ENCODE results near the gene NLRP9.

The NLRP9 gene

GRCh38 chr19:55687281-55688201 is 50.7 kb downstream of the NLRP9 start:
- no peak for DNase-seq (ENCODE audit: low read depth)

GRCh38 chr19:55686311-55687050 is 51.7 kb downstream of the NLRP9 start:
- DNase-seq (ENCODE audit: low read depth) = no peak

DNA sequence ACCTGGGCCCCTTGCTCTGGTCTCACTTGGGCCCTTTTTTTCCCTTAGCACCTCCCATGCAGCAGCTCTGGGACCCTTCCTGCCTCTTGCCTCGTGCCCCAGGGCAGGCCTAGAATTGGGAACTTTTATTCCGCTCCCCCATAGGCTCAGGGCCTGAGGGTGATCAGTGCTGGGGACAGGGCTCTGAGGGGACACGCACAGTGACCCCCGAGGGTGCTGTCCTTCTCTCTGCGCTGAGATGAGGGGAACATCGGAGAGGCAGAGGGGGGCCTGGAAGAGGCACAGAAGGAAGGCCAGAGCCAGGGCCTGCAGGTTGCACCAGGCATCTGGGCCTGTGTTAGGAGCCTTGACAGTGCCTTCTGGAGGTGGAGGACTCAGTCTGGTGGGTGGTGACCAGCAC is 52.4 kb downstream of the NLRP9 start:
- no peak for DNase-seq (ENCODE audit: low read depth)

- DNase-seq (ENCODE audit: low read depth) = no peak
Observed at GRCh38 chr19:55684946-55685681, 53.1 kb downstream of the NLRP9 start.

DNA sequence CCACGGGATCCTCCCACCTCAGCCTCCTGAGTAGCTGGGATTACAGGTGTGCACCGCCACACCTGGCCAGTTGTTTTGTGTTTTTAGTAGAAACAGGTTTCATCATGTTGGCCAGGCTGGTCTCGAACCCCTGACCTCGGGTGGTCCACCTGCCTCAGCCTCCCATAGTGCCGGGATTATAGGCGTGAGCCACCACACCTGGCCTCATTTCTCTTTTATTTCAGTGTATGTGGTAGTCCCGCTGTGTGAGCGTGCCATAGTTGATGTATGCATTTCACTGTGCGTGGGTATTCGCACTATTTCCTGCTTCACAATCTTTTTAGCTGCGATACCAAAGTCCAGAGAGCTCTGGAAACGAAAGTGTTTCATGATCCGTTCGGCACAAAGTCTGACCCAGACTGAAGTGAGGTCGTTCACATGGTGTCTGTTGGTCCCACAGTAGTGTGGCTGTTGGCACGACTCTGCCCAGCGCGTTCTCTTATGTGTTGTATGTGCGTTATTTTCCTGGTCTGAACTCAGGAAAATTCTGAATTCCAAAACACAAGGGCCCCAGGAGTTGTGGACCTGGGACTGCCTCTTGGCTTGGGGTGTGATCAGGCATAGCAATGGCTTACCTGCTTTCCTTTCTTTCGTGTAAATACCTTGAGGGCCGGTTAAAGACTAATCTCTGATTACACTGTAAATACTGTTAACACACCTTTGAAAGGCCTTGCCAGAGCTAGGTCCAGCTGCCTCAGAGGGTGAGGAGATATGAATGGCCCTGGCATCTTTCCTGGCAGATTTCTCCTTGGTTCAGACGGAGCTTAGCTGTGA is 54.5 kb downstream of the NLRP9 start:
- no peak for DNase-seq (ENCODE audit: low read depth)

DNA sequence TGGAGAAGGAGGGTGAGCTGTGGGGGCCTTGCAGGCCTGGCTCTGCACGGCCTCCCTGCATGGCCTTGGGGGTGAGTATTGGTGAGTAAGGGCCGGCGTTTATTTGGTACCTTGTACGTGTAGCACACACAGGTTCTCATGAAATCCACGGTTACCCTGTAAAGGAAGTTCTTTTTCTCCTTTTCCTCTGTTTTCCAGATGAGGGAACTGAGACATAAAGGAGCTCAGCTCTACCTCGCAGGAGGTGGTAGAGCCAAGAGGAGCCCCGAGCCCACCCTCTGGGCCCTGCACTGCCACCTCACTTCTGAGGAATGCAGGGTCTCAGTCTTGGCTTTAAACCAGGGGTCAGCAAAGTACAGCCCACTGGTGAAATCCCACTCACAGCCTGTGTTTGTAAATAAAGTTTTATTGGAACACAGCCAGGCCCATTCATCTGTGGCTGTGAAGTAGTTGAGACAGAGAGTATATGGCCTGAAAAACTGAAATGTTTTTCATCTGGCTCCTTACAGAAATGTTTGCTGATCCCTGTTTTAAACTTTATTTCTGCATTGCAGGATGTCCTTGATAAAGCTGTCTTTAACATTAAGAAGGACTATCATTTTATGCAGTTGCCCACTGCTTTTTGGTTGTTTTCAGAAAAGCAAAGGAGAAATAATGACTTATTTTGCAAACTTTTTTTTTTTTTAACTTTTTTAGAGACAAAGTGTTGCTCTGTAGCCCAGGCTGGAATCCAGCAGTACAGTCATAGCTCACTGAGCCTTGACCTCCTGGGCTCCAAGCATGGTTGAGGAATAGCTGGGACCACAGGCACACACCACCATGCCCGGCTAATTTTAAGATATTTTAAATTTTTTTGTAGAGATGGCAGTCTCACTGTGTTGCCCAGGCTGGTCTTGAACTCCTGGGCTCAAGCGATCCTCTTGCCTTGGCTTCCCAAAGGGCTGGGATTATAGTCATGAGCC is 56.8 kb downstream of the NLRP9 start:
- DNase-seq (ENCODE audit: low read depth) = no peak

DNA sequence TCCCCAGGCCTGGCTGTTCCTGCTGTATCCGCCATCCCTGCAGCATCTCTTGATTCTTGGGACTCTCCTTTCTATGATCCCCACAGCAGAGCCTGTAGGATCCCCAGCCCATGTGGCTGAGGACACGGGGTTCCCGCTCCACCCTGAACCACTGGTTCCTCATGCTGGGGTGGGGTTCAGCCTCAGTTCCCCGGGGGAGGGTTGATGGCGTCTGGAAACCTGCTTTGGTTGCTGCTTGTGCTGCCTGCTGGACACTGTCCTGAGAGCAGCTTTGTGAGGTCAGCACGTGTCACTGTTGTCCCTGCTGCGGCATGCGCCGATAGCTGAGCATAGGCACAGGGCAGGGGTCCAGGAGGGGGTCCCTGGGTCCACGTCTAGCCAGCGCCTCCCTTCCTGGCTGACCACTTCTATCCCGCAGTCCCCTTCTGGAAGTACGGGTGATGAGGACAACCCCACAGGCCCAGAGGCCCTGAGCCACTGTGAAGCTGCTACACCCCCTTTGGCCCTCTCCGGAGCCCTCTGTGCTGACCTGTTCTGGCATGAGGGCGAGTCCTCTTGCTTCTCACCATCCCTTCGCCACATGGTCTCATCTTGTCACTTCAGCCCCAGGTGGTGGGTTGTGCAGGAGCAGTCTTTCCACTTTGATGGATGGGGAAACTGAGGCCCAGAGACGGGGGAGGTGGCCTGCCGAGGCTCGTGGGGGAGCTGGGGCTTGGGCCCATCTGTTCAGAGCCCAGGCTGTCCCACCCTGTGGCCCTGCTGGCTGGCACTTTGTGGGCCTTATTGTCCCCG is 57.7 kb downstream of the NLRP9 start:
- no peak for DNase-seq (ENCODE audit: low read depth)

DNA sequence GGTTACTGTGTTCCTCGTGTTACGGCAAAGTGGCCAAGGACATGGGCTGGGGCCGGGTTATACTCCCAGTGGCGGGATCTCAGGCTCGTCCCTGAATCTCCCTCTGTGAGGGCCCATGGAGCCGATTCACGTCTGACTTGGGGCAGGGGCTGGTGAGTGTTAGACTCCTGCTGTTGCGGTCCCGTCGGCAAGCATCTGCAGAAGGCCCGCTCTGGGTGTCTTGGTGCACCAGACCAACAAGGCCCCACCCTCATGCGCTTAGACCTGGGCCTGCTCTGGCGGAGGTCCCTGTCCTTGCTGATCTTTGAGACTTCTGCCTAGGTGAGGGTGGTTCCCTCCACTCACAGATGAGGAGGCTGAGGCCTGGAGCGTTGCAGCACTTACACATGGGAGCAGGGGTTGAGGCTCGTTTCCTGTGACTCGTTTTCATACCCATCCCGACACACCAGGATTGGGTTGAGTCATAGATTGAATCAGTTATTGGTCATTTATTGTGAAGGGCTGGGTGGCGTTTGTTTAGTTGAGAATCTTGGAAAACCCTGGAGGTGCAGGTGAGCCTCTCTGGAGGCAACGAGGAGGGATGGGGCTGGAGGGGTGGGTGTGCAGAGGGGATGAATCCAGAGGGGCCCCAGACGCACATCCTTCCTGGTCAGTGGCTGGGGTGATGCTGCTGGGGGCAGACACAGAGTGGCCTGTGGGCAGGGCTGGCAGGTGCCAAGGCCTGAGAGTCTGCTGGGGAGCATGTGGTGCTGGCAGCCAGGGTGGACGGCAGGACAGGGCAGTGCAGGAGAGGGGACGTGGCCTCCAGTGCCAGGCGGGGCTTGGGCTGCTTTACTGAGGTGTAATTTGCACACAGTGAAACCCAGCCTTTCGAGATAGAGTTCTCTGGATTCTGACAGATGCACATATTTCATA is 58.6 kb downstream of the NLRP9 start:
- no peak for DNase-seq (ENCODE audit: low read depth)

GRCh38 chr19:55678121-55678671 is 60.0 kb downstream of the NLRP9 start:
- no peak for DNase-seq (ENCODE audit: low read depth)

- DNase-seq (ENCODE audit: low read depth) = no peak
Observed at GRCh38 chr19:55677572-55678028, 60.6 kb downstream of the NLRP9 start.

DNA sequence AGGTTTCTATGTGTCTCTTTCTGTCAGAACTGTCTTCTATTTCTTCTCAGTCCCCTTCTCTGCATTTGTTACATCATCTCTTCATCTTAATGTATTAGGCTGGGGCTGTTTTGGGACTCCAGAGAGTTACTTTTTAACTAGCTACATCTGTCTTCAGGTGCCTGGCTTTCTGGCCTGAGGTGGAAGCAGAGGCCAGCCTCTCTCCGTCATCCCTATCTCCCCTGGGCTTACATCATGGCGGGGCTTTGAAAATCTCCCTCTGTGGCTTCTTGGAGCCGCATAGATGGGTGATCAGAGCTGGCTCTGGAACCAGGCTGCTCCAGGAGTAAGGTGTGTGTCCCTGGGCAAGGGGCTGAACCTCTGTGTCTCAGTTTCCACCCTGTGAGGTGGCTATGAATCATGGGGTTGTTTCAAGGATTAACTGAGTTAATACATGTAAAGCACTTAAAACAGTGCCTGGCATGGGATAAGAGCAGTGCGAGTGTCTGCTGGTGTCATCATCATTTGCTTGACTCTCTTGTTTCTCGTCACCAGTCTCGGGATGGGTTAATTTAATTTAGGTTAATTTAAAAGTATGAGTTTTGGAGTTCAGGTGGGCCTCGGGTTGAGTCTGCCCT is 61.2 kb downstream of the NLRP9 start:
- no peak for DNase-seq (ENCODE audit: low read depth)

GRCh38 chr19:55676383-55676782 is 61.8 kb downstream of the NLRP9 start:
- DNase-seq (ENCODE audit: low read depth) = no peak

GRCh38 chr19:55675661-55676354 is 62.4 kb downstream of the NLRP9 start:
- DNase-seq (ENCODE audit: low read depth) = no peak

DNA sequence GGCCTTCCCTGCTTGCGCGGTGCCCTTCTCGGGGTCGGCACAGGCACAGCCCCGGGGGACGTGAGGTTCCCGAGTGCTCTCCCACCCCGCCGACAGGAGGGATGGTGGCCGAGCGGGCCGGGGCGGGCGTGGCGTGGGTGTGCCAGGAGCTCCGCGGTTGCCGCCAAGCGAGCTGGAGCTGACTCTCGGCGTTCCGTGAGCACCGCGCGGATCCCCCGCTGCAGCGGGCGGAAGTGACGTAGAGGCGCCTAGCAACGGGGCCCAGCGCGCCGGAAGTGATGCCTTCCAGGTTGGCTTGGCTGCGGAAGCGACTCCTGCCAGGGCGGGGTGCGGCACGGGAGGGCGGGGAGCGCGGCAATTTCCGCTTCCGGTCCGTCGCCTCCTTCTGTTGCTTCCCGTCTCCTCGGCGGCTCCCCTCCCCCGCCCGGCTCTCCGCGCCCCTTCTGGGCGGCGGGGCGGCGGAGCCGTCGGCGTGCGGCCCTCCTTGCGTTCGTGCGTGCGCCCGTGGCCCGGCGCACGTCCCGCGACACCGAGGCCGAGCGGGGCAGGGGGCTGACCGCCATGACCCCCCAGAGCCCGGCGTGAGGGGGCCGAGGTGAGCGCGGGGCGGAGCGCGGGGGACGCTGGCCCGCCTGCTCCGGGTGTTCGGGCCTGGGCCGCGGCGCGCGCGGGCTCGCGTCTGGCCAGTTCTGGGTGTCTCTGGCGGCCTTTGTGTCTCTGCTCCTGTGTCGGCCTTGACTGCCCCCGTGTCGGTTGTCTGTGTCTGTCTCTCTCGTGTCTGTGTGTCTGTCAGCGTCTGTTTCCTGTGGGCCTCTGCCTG is 63.2 kb downstream of the NLRP9 start, which contains the start of gene EPN1:
Gene EPN1, plus strand, starts transcription at position 386 of the 820 bp plus-strand sequence. CDS start 3,402 bp downstream, outside the sequence.
- DNase-seq (ENCODE audit: low read depth) = peak; percentile 97

- no peak for DNase-seq (ENCODE audit: low read depth)
Observed at GRCh38 chr19:55674459-55674840, 63.8 kb downstream of the NLRP9 start.

- no peak for DNase-seq (ENCODE audit: low read depth)
Observed at GRCh38 chr19:55673889-55674288, 64.3 kb downstream of the NLRP9 start.
